ENCODE results near the gene WASF3. TPM values are rescaled to one million over a fixed set of nuclear protein-coding genes. Genes with fewer than 3 reads are reported as not detected.

WASF3 gene
- total and polyA plus RNA-seq, 2 of the 13 experiments (the other 11 are each of a cell fraction or from before 2014, with no cell fraction given), result 10.4 to 17.2 TPM

DNA sequence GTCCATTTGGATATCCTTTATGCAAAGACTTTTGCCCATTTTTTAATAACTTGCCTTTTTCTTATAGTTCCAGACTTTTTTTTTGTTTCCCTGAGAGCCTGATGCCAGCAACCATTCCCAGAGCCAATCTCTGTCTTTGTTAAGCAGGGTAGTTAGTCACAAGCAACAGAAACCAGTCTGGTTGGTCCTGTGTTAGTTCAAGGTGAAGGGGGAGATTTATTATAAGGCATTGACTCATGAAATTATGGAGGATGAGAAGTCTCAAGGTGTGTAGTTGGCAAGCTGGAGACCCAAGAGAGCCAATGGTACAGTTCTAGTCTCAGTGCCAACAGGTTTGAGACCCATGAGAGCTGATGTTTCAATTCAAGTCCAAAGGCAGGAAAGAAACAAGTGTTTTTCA lies 170.2 kb downstream of the WASF3 start:
- H3K4me2 ChIP-seq (ENCODE audit: low read depth, low read length), result no peak overlapping the region
- no peaks in the 10 kb centered on the region for H3K9me3 ChIP-seq (ENCODE audit: low read length)
- no peak for TF ChIP-seq FOXJ3 (CRISPR knock-in tag; IDR thresholded peaks at IDR 0.05; ENCODE audit: borderline replicate concordance)
- TF ChIP-seq RXRB (CRISPR knock-in tag; IDR thresholded peaks at IDR 0.05; ENCODE audit: borderline replicate concordance), result no peak
- TF ChIP-seq ZNF607 (CRISPR knock-in tag; IDR thresholded peaks at IDR 0.05; ENCODE audit: borderline replicate concordance), result no peak
- no peak for TF ChIP-seq GATAD2A (CRISPR knock-in tag; IDR thresholded peaks at IDR 0.05)
- TF ChIP-seq, protein P1, sequence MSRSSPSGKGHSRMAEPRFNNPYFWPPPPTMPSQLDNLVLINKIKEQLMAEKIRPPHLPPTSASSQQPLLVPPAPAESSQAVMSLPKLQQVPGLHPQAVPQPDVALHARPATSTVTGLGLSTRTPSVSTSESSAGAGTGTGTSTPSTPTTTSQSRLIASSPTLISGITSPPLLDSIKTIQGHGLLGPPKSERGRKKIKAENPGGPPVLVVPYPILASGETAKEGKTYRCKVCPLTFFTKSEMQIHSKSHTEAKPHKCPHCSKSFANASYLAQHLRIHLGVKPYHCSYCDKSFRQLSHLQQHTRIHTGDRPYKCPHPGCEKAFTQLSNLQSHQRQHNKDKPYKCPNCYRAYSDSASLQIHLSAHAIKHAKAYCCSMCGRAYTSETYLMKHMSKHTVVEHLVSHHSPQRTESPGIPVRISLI (CRISPR knock-in tag; IDR thresholded peaks at IDR 0.05; ENCODE audit: borderline replicate concordance), result no peak
- TF ChIP-seq, protein P2, sequence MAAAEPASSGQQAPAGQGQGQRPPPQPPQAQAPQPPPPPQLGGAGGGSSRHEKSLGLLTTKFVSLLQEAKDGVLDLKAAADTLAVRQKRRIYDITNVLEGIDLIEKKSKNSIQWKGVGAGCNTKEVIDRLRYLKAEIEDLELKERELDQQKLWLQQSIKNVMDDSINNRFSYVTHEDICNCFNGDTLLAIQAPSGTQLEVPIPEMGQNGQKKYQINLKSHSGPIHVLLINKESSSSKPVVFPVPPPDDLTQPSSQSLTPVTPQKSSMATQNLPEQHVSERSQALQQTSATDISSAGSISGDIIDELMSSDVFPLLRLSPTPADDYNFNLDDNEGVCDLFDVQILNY (CRISPR knock-in tag; conservative IDR thresholded peaks at IDR 0.05), result no peak
- TF ChIP-seq ZNF296 (CRISPR knock-in tag; conservative IDR thresholded peaks at IDR 0.05), result no peak
- no peak for TF ChIP-seq NFIC (IDR thresholded peaks at IDR 0.05; ENCODE audit: low read length)
- no peak for TF ChIP-seq MEIS1 (CRISPR knock-in tag; IDR thresholded peaks at IDR 0.05; ENCODE audit: borderline replicate concordance)
- no peak for TF ChIP-seq NONO (IDR thresholded peaks at IDR 0.05)
- TF ChIP-seq NONO (CRISPR knock-in tag; conservative IDR thresholded peaks at IDR 0.05), result no peak
- TF ChIP-seq, protein P3, sequence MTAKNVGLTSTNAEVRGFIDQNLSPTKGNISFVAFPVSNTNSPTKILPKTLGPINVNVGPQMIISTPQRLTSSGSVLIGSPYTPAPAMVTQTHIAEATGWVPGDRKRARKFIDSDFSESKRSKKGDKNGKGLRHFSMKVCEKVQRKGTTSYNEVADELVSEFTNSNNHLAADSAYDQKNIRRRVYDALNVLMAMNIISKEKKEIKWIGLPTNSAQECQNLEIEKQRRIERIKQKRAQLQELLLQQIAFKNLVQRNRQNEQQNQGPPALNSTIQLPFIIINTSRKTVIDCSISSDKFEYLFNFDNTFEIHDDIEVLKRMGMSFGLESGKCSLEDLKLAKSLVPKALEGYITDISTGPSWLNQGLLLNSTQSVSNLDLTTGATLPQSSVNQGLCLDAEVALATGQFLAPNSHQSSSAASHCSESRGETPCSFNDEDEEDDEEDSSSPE (CRISPR knock-in tag; IDR thresholded peaks at IDR 0.05), result no peak
- TF ChIP-seq, protein P4, sequence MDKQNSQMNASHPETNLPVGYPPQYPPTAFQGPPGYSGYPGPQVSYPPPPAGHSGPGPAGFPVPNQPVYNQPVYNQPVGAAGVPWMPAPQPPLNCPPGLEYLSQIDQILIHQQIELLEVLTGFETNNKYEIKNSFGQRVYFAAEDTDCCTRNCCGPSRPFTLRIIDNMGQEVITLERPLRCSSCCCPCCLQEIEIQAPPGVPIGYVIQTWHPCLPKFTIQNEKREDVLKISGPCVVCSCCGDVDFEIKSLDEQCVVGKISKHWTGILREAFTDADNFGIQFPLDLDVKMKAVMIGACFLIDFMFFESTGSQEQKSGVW (CRISPR knock-in tag; IDR thresholded peaks at IDR 0.05; ENCODE audit: borderline replicate concordance), result no peak
- no peak for TF ChIP-seq MXD4 (CRISPR knock-in tag; IDR thresholded peaks at IDR 0.05)
- no peak for TF ChIP-seq KLF6 (CRISPR knock-in tag; IDR thresholded peaks at IDR 0.05)
- TF ChIP-seq JUN (CRISPR knock-in tag; IDR thresholded peaks at IDR 0.05), result no peak
- TF ChIP-seq, protein P5, sequence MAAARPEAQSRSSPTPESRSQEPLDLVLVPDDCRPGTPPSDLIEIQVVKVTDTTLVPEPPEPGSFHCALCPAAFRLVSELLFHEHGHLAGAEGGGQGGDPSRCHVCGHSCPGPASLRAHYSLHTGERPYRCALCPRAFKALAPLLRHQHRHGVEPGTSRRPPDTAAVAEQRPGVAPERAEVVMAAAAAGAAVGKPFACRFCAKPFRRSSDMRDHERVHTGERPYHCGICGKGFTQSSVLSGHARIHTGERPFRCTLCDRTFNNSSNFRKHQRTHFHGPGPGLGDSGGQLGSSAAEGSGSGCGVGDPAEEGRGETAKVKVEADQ (CRISPR knock-in tag; IDR thresholded peaks at IDR 0.05; ENCODE audit: borderline replicate concordance), result no peak
- TF ChIP-seq ZNF615 (CRISPR knock-in tag; IDR thresholded peaks at IDR 0.05; ENCODE audit: borderline replicate concordance), result no peak
- TF ChIP-seq ZNF556 (CRISPR knock-in tag; IDR thresholded peaks at IDR 0.05; ENCODE audit: borderline replicate concordance), result no peak
- TF ChIP-seq CBX2 (IDR thresholded peaks at IDR 0.05; ENCODE audit: low read depth, low read length), result no peak
- no peak for TF ChIP-seq CBX2 (CRISPR knock-in tag; IDR thresholded peaks at IDR 0.05; ENCODE audit: low read depth)
- TF ChIP-seq, protein P6, sequence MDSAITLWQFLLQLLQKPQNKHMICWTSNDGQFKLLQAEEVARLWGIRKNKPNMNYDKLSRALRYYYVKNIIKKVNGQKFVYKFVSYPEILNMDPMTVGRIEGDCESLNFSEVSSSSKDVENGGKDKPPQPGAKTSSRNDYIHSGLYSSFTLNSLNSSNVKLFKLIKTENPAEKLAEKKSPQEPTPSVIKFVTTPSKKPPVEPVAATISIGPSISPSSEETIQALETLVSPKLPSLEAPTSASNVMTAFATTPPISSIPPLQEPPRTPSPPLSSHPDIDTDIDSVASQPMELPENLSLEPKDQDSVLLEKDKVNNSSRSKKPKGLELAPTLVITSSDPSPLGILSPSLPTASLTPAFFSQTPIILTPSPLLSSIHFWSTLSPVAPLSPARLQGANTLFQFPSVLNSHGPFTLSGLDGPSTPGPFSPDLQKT (CRISPR knock-in tag; IDR thresholded peaks at IDR 0.05; ENCODE audit: borderline replicate concordance), result no peak
- in situ Hi-C loops (cut with HindIII; ENCODE audit: extremely low pct_ligation_motif_present, low pct_unique_long_range_greater_than_20kb) (no loop called here), intact Hi-C loops (cut with micrococcal nuclease; ENCODE audit: unreplicated experiment) (no loop called here)
- H3K4me1 ChIP-seq (ENCODE audit: insufficient read depth, low read length), result no peaks in the 10 kb centered on the region
- DNase-seq (ENCODE audit: low spot score) (no peak), FAIRE-seq (no peak), ATAC-seq (no peak)
- no peak overlapping the region for H3K27ac ChIP-seq (ENCODE audit: extremely low read length, insufficient read depth, low read length)
- POLR2A ChIA-PET, result no interaction called here
- H4K20me1 ChIP-seq (ENCODE audit: insufficient read depth, low read length), result no peaks in the 10 kb centered on the region
- no TSS peak for BruUV-seq (replicated peaks)
- no peak overlapping the region for H2AFZ ChIP-seq (ENCODE audit: low read length)
- H3K27me3 ChIP-seq (ENCODE audit: control insufficient read depth in 1 of 2, insufficient read depth in 2 of 2, low read length in 2 of 2), result no peaks in the 10 kb centered on the region
- no peak overlapping the region for H3K4me3 ChIP-seq (replicated peaks in 1 of 3; ENCODE audit: insufficient read depth in 1 of 3, low read depth in 2 of 3, low read length in 3 of 3)
- no peaks in the 10 kb centered on the region for H3K36me3 ChIP-seq (replicated peaks in 1 of 2; ENCODE audit: control insufficient read depth in 1 of 2, insufficient read depth in 2 of 2, low read length in 2 of 2)
- CTCF ChIA-PET (ENCODE audit: low intra/inter-chr PET ratio, low total read pairs), result no interaction called here
- H3K9ac ChIP-seq (ENCODE audit: insufficient read depth, low read depth, low read length), result no peak overlapping the region
- no peaks in the 10 kb centered on the region for H3K79me2 ChIP-seq (ENCODE audit: insufficient read depth, low read length)

All from HepG2 (cell line).